ENCODE data around the gene SCAPER.

DNA sequence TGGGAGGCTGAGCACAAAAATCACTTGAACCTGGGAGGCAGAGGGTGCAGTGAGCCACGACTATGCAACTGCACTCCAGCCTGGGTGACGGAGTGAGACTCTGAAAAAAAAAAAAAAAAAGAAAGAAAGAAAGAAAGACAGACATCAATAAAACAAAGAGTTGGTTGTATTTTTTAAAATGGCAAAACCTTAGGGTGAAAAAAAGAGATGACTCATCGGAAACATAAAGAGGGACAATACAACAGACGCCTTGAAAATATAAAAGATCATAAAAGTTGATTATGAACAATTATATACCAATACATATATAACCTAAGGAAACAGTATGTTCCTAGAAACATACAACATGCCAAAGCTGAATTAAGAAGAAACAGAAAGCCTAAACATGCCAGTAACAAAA, 92.8 kb downstream of the SCAPER start:
- TF ChIP-seq, protein P1, sequence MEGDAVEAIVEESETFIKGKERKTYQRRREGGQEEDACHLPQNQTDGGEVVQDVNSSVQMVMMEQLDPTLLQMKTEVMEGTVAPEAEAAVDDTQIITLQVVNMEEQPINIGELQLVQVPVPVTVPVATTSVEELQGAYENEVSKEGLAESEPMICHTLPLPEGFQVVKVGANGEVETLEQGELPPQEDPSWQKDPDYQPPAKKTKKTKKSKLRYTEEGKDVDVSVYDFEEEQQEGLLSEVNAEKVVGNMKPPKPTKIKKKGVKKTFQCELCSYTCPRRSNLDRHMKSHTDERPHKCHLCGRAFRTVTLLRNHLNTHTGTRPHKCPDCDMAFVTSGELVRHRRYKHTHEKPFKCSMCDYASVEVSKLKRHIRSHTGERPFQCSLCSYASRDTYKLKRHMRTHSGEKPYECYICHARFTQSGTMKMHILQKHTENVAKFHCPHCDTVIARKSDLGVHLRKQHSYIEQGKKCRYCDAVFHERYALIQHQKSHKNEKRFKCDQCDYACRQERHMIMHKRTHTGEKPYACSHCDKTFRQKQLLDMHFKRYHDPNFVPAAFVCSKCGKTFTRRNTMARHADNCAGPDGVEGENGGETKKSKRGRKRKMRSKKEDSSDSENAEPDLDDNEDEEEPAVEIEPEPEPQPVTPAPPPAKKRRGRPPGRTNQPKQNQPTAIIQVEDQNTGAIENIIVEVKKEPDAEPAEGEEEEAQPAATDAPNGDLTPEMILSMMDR (IDR thresholded peaks at IDR 0.05) = no peak
- no peak for TF ChIP-seq POLR2A (IDR thresholded peaks at IDR 0.05)
